GM18511 (cell line): Measurements from ENCODE around the gene ANAPC2.
A peak's percentile ranks its signal among the peaks of the same experiment; 100 is the strongest.

Source experiments
- ATAC-seq: cut with Tn5 transposase; IDR thresholded peaks from one replicate; pipeline ENCODE4 v1.9.1; 2021; ENCODE audit warnings: mild to moderate bottlenecking, moderate library complexity; ENCODE audit not compliant: unreplicated experiment

Gene ANAPC2

GRCh38 chr9:137130176-137130755, 58.1 kb downstream of the ANAPC2 start:
- peak; percentile 34 for ATAC-seq

GRCh38 chr9:137129456-137130175, 58.7 kb downstream of the ANAPC2 start:
- peak; percentile 85 for ATAC-seq

- ATAC-seq: no peak
These were observed 59.4 kb downstream of the ANAPC2 start for GRCh38 chr9:137128862-137129455.

- ATAC-seq: no peak
These were observed 60.0 kb downstream of the ANAPC2 start for GRCh38 chr9:137128158-137128861.

GRCh38 chr9:137127301-137128157, 60.8 kb downstream of the ANAPC2 start:
- no peak for ATAC-seq

- no peak for ATAC-seq
These were observed 61.6 kb downstream of the ANAPC2 start for GRCh38 chr9:137126786-137127185.
